Measurements from ENCODE around the gene TBX4. TPM values are rescaled to one million over a fixed set of nuclear protein-coding genes. Genes with fewer than 3 reads are reported as not detected.
"Not testable (repeated sequence)": the region's sequence is repeated elsewhere in the genome, so short reads cannot be mapped to it uniquely, and the experiment has no call there.

The TBX4 gene
- total RNA-seq, 1 donor from 2014 or later: not detected

DNA sequence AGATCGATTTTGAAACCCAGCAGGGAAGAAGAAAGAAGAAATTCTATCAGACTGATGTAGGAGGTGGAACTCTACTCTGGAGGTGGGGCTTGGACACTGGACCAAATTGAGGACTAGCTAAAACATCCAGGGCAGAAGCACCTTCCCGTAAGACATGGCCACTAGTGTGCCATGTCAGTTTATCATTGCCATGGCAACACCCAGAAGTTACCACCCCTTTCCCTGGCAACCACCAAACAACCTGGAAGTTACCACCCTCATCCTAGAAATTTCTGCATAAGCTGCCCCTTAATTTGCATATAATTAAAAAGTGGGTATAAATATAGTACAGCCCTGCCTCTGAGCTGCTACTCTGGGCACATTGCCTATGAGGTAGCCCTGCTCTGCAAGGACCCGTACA lies 72.1 kb downstream of the TBX4 start:
- Mint-ChIP-seq H3K4me1 (ENCODE audit: low read depth) (no peaks in the 10 kb centered on the region), H3K36me3 (ENCODE audit: low read depth) (no peaks in the 10 kb centered on the region), H3K27me3 (ENCODE audit: low read depth) (peaks cover 17% of the 10 kb centered on the region), H3K9me3 (ENCODE audit: low read depth) (no peaks in the 10 kb centered on the region), H3K27ac (ENCODE audit: unreplicated experiment) (no peak overlapping the region), H3K4me3 (ENCODE audit: unreplicated experiment) (no peak overlapping the region)
- no peak for DNase-seq (ENCODE audit: low spot score)
- TF ChIP-seq, protein P1, sequence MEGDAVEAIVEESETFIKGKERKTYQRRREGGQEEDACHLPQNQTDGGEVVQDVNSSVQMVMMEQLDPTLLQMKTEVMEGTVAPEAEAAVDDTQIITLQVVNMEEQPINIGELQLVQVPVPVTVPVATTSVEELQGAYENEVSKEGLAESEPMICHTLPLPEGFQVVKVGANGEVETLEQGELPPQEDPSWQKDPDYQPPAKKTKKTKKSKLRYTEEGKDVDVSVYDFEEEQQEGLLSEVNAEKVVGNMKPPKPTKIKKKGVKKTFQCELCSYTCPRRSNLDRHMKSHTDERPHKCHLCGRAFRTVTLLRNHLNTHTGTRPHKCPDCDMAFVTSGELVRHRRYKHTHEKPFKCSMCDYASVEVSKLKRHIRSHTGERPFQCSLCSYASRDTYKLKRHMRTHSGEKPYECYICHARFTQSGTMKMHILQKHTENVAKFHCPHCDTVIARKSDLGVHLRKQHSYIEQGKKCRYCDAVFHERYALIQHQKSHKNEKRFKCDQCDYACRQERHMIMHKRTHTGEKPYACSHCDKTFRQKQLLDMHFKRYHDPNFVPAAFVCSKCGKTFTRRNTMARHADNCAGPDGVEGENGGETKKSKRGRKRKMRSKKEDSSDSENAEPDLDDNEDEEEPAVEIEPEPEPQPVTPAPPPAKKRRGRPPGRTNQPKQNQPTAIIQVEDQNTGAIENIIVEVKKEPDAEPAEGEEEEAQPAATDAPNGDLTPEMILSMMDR (IDR thresholded peaks at IDR 0.05): no peak

DNA sequence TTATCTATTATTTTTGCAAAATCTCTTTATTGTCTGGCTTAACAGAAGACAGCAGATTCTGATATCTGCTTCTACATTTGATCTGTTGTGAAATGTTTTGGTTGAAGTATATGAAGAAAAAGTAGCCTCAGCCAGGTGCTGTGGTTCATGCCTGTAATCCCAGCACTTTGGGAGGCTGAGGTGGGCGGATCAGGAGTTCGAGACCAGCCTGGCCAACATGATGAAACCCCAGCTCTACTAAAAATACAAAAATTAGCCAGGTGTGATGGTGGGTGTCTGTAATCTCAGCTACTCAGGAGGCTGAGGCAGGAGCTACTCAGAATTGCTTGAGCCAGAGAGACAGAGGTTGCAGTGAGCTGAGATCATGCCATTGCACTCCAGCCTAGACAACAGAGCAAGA lies 75.2 kb downstream of the TBX4 start:
- not testable (repeated sequence) for H3K4me3 Mint-ChIP-seq (ENCODE audit: unreplicated experiment); H3K4me1 Mint-ChIP-seq (ENCODE audit: low read depth); DNase-seq (ENCODE audit: low spot score); H3K36me3 Mint-ChIP-seq (ENCODE audit: low read depth); H3K9me3 Mint-ChIP-seq (ENCODE audit: low read depth); H3K27ac Mint-ChIP-seq (ENCODE audit: unreplicated experiment)
- peaks cover 10% of the 10 kb centered on the region for H3K27me3 Mint-ChIP-seq (ENCODE audit: low read depth)

DNA sequence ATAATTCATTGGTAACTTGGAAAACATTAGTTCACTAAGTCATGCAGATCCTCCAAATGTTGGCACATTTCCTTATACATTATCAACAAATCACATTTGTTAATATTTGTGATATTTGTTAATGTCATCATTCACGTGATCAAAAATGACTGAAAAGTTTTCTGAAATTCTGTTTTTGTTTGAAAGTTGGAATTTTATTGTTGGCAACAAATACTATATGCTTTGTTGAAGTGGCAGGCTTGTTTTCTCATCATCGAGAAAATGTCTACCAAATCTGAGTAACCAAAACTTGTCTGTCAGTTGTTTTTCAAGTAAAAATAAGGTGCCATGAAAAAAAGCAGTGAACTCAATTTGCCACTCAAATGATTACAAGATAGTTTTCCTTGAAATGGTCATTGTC lies 75.9 kb downstream of the TBX4 start:
- Mint-ChIP-seq H3K4me3 (ENCODE audit: unreplicated experiment) (no peak overlapping the region), H3K27me3 (ENCODE audit: low read depth) (peaks cover 10% of the 10 kb centered on the region), H3K4me1 (ENCODE audit: low read depth) (no peaks in the 10 kb centered on the region), H3K27ac (ENCODE audit: unreplicated experiment) (no peak overlapping the region), H3K36me3 (ENCODE audit: low read depth) (no peaks in the 10 kb centered on the region), H3K9me3 (ENCODE audit: low read depth) (no peaks in the 10 kb centered on the region)
- TF ChIP-seq, protein P1 (IDR thresholded peaks at IDR 0.05): no peak
- no peak for DNase-seq (ENCODE audit: low spot score)

DNA sequence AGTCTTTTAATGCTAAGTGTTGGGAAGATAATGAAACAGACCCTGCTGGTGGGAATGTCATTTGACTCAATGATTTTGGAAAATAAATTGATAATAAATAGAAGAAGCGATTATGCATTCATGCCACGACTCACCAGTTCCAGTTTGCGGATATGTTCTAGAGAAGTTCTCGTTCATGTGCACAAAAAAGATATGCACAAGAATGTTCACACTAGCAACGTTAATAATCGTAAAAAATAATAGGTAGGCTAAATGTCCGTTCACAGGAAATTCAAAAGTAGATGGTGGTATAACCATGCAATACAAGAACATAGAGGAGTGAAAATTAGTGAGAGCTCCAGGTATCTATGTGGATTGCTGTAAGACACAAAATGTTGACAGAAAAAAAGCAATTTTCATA lies 79.0 kb downstream of the TBX4 start:
- no peak for DNase-seq (ENCODE audit: low spot score)
- peaks cover 2% of the 10 kb centered on the region for H3K27me3 Mint-ChIP-seq (ENCODE audit: low read depth)
- no peaks in the 10 kb centered on the region for H3K9me3 Mint-ChIP-seq (ENCODE audit: low read depth)
- no peaks in the 10 kb centered on the region for H3K4me1 Mint-ChIP-seq (ENCODE audit: low read depth)
- TF ChIP-seq, protein P1 (IDR thresholded peaks at IDR 0.05): no peak
- H3K4me3 Mint-ChIP-seq (ENCODE audit: unreplicated experiment): no peak overlapping the region
- no peaks in the 10 kb centered on the region for H3K36me3 Mint-ChIP-seq (ENCODE audit: low read depth)
- H3K27ac Mint-ChIP-seq (ENCODE audit: unreplicated experiment): no peak overlapping the region

DNA sequence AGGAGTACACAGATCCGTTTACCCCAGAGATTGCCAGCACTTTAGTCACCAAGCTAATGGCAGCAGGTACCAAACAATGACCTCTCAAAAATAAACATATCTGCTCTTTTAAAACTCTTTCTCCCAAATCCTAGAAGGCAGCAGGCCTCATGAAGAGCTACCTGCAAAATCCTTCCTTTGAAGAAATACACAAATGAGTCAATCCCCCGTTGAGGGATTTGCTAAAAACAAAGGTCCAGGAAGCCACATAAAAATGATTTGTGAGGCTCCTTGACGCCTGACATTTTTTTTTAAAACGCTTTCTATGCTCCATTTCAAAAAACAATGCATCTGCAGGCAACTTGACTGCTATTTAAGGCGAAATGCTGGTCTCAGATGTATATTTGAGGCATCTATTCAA lies 80.6 kb downstream of the TBX4 start:
- H3K27me3 Mint-ChIP-seq (ENCODE audit: low read depth): no peaks in the 10 kb centered on the region
- no peaks in the 10 kb centered on the region for H3K9me3 Mint-ChIP-seq (ENCODE audit: low read depth)
- DNase-seq (ENCODE audit: low spot score): no peak
- H3K36me3 Mint-ChIP-seq (ENCODE audit: low read depth): no peaks in the 10 kb centered on the region
- H3K27ac Mint-ChIP-seq (ENCODE audit: unreplicated experiment): no peak overlapping the region
- TF ChIP-seq, protein P1 (IDR thresholded peaks at IDR 0.05): no peak
- no peaks in the 10 kb centered on the region for H3K4me1 Mint-ChIP-seq (ENCODE audit: low read depth)
- H3K4me3 Mint-ChIP-seq (ENCODE audit: unreplicated experiment): no peak overlapping the region

DNA sequence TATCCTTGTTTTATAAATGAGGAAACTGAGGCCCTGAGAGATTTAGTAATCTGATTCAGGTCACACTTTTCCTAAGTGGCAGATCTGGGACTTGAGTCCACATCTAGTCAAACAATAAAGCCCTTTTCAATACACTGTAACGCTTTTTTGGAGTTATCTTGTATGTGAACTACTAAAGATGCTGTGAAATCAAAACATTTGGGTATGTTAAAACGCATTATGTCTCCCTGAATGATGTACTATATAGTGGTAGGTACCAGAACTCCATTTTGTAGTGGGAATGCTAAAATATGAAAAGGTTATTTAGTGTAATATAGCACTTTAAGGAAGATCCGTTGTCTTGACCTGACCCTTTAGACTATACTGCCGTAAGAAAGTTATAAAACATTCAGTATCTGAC lies 81.6 kb downstream of the TBX4 start:
- Mint-ChIP-seq H3K9me3 (ENCODE audit: low read depth) (no peaks in the 10 kb centered on the region), H3K27me3 (ENCODE audit: low read depth) (no peaks in the 10 kb centered on the region), H3K4me3 (ENCODE audit: unreplicated experiment) (no peak overlapping the region), H3K27ac (ENCODE audit: unreplicated experiment) (no peak overlapping the region), H3K36me3 (ENCODE audit: low read depth) (no peaks in the 10 kb centered on the region), H3K4me1 (ENCODE audit: low read depth) (no peaks in the 10 kb centered on the region)
- TF ChIP-seq, protein P1 (IDR thresholded peaks at IDR 0.05): no peak
- DNase-seq (ENCODE audit: low spot score): no peak

All from chondrocyte (in vitro differentiated cells).